GM21515 (cell line): ENCODE results near the gene GSTT4.
"Not testable (repeated sequence)": the region's sequence is repeated elsewhere in the genome, so short reads cannot be mapped to it uniquely, and the experiment has no call there.

ENCODE experiments used
- ATAC-seq: cut with Tn5 transposase; IDR thresholded peaks from one replicate; pipeline ENCODE4 v1.9.1; 2021; ENCODE audit not compliant: unreplicated experiment

The GSTT4 gene

DNA sequence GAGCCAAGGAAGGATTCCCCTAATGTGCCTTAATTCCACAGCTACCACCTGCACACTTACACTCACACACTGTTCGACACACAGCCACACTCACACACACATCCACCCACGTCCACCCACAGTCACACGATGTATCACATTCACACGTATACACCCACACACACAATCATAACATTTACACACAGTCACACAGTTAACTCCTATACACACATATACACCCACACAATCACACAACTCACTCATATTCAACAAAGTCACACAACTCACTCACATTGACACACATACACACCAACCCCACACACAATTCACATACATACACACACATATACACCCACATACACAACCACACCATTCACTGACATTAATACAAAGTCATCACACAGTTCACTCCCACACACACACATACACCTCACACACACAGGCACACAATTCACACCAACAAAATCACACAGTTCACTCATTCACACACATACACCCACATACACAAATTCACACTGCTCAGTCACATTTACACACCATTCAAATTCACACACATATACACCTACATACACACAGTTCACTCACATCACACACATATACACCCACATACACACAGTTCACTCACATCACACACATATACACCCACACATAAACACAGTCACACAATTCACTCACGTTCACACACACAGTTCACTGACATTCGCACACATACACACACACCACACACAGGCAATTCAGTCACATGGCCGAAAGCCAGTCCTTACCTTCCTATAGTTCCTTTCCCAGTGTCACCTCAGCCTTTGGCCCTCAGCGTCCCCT is 50.9 kb downstream of the GSTT4 start:
- ATAC-seq, result not testable (repeated sequence)

DNA sequence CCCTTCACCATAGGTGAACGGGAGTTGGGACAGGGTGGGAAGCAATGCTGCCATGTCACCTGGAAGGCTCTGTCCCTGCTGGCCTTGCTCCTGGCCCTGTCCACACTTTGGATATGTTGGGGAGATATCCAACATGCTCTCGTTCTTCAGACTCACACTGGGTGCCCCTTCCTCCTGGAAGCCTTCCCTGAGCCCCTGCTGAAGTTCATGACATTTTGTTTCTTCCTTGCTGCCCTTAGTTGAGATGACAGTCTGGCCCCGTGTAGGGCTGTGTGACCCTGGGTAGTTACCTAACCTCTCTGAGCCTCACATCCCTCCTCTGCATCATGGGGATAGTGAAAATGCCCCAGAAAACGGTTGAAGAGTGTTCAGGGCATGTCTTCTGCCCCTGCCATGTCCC is 51.8 kb downstream of the GSTT4 start:
- not testable (repeated sequence) for ATAC-seq

DNA sequence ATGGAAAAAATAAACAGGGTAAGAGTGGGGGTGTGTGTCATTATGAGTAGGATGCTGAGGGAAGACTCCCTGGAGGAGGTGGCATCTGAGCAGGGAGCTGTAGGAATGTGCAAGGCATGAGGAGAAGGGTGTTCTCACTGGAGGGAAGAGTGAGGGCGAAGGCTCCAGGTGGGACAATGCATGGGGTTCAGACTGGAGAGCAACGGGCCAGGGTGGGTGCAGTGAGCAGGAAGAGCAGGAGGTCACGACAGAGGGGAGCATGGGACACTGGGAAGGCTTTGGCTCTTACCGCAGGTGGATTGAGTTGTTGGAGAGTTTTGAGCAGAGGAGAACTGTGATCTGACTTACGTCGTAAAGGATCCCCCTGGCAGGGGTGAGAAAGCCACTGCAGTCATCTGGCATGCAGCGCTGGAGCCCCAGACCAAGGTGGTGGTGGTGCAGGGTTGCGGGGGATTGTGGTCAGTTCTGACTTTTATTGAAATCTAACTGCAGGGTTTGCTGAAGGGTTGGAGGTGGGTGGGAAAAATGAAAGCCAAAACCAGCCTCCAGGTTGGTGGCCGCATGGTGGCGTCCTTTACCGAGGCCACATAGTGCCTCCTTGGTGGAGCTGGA is 52.4 kb downstream of the GSTT4 start:
- not testable (repeated sequence) for ATAC-seq

DNA sequence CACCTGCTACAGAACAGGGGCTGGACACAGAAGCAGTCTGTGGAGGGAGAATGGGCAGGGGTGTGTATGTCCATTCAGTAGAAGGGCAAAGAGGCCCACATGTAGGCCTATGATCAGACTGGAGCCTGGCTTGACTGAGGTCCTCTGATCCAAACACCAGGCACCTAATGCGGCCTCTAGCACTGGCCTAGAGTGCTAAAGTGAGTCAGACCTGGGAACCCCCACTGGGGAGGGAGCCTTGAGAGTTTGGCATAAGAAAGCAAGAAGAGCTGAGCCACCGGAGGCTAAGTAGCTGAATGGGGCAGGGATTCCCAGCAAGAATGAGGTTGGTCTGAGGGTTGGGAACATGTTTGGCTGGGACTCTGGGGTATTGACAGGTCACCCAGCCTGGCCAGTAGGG is 53.9 kb downstream of the GSTT4 start:
- ATAC-seq, result not testable (repeated sequence)

DNA sequence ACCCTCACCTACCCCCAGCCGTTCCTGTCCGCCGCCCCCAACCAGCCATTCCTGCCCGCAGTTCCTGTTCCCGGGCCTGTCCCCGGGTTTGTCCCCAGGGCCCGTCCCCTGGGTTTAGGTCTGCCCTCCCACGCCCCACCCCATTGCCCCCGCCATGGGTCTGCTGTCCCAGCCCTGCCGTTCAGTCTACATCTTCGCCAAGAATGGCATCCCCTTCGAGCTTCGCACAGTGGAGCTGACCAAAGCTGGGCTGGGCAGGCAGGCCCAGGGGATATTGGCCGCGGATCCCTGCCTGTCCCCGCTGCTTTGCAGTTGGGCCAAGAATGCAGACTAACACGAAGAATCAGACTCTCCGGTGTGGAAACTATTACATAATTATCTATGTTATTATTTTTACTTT is 55.5 kb downstream of the GSTT4 start:
- not testable (repeated sequence) for ATAC-seq
